ENCODE measurements around the gene KISS1R.
"Not testable (repeated sequence)": the region's sequence is repeated elsewhere in the genome, so short reads cannot be mapped to it uniquely, and the experiment has no call there.

KISS1R gene

GRCh38 chr19:882871-883497, 34.1 kb upstream of the KISS1R start:
- no peak for DNase-seq

DNA sequence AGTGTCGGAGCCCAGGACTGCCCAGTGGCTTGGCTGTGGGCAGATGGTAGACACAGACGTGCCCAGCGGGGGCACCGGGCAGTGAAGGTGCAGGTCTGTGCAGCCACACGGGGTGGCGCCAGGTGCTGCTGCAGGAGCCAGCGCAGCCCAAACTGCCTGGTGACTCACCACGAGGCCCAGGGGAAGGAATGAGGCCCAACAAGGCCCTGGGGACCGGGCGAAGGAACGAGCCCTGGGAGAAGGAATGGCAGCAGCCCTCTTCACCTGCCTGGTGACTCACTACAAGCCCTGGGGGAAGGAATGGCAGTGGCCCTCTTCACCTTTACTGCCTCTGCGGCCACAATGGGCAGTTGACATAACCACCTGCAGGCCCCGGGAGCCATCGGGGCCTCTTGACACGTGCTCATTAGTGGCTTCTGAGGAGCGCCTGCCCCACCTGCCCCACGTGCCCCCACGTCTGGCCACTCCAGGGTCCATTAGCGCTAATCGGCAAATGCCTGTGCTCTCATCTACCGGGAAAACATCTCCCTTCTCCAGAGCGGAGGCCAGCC, 33.4 kb upstream of the KISS1R start:
- DNase-seq, result no peak

- no peak for DNase-seq
These were observed 32.5 kb upstream of the KISS1R start for GRCh38 chr19:884420-885211.

DNA sequence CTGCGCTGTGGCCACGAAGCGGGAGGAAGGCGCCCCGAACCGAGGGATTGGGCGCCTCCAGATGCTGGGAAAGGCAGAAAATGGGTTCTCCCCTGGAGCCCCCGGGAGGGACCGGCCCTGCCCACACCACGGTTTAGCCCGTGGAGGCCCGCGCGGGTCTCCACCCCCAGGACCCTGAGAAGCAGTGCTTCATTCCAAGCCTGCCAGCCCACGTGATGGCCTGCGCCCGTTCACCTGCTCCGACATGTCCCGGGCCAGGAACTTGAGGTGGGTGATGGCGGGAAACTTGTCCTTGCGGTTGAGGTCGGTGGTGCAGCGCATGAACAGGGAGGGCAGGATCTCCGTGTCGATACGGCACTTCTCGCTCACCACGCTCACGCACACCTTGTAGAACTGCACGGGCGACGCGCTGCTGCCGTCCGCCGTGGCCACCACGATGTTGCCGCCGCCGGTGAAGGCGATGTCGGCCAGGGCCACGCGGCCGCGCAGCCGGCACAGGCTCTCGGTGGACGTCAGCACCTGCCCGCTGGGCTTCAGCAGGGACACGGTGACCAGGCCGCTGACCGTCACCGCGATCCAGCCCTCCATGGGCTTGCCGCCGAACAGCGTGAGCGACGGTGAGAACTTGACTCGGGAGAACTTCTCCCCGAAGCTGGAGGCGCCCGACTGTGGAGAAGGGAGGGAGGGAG, 31.5 kb upstream of the KISS1R start:
- no peak for DNase-seq

- no peak for DNase-seq
These were observed 30.1 kb upstream of the KISS1R start for GRCh38 chr19:887072-887471.

GRCh38 chr19:887599-887998, 29.5 kb upstream of the KISS1R start:
- DNase-seq, result no peak

GRCh38 chr19:888581-889385, 28.4 kb upstream of the KISS1R start:
- DNase-seq, result peak; percentile 73

- DNase-seq, result no peak
These were observed 27.4 kb upstream of the KISS1R start for GRCh38 chr19:889662-890295.

DNA sequence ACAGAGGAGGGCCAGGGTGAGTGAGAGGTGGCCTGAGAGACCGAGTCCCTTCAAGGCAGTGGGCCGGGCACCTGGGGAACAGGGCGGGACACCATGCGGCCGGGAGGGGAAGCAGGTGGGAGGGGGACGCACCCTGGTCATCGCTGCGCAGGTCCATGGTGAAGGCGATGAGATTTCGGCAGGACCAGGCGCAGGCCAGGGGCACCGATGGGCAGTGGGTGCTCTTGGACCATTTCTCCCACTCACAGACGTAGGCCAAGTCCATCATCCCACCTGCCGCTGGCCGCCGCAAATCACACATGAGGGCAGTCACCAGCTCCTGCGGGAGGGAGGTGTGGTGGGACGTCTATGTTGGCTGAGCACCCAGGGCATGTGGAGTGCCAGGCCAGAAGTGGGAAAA, 26.3 kb upstream of the KISS1R start:
- DNase-seq, result no peak

- not testable (repeated sequence) for DNase-seq
These were observed 25.5 kb upstream of the KISS1R start for GRCh38 chr19:891421-892200.

GRCh38 chr19:892243-892893, 24.8 kb upstream of the KISS1R start:
- peak; percentile 64 for DNase-seq

DNA sequence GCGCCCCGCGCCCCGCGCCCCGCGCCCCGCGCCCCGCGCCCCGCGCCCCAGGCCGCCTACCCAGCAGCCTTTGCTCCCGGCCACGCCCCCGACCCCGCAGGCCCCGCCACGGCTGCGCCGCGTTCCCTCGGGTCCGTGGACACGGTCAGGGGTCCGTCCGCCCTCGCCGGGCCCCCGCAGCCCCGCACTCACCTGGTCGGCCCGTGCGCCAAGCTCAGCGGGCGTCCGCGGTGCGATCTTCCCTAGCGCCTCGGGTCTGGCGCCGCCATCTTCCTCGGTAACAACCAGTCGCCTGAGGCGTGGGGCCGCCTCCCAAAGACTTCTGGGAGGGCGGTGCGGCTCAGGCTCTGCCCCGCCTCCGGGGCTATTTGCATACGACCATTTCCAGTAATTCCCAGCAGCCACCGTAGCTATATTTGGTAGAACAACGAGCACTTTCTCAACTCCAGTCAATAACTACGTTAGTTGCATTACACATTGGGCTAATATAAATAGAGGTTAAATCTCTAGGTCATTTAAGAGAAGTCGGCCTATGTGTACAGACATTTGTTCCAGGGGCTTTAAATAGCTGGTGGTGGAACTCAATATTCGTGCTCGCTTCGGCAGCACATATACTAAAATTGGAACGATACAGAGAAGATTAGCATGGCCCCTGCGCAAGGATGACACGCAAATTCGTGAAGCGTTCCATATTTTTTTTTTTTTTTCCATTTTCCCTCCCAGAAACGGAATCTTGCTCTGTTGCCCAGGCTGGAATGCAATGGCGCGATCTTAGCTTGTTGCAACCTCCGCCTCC, 24.0 kb upstream of the KISS1R start, which contains the start of the genes MED16 and RNU6-9:
TSS of gene MED16 (minus strand) at position 294 of the 796 bp plus-strand sequence. CDS start 2,056 bp downstream, outside the sequence.
TSS of gene RNU6-9 (plus strand) at position 591 of the 796 bp plus-strand sequence.
- DNase-seq, result peak; percentile 90

- DNase-seq, result no peak
These were observed 20.7 kb upstream of the KISS1R start for GRCh38 chr19:896434-896833.

DNA sequence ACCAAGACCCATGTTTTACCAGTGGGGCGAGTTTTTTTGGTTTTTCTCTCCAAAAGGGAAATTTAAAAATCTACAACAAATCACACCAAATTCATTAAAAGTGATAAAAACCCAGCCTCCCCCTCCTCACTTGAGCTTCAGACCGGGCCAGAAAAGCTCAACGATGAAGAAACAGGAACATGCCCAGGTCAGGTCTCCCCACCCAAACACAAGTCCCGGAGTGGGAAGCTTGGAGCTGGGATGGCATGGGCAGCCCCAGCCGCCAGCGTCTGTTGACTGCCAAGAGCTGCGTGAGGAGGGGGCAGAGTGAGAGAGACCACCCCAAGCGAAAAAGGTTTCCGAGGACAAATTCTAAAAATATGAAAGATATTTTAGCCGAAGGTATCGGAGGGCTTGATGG, 20.1 kb upstream of the KISS1R start:
- no peak for DNase-seq

- DNase-seq, result no peak
These were observed 19.6 kb upstream of the KISS1R start for GRCh38 chr19:897442-898039.

- DNase-seq, result no peak
These were observed 18.5 kb upstream of the KISS1R start for GRCh38 chr19:898663-899062.

GRCh38 chr19:899336-900042, 17.6 kb upstream of the KISS1R start:
- no peak for DNase-seq

DNA sequence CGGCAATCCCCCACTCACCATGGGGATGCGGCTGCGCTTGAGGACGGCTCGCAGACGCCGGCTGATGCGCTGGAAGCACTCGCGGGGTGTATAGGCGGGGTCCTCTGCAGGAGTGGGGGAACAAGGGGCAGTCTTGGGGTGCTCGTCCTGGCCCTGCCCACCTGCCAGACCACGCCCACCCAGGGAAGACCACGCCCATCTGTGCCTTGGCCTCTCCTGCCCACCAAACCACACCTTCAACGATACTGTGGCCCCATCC, 17.2 kb upstream of the KISS1R start:
- no peak for DNase-seq

All from stimulated activated CD8-positive, alpha-beta memory T cell treated with anti-CD3 and anti-CD28 coated beads, Interleukin-4, amount 100 ng/mL, for 48 hours (primary cell).